ENCODE data around the gene SUPT3H. TPM values are rescaled to one million over a fixed set of nuclear protein-coding genes. Genes with fewer than 3 reads are reported as not detected.

SUPT3H gene
- total RNA-seq, 1 experiment from 2014 or later = 10.3 TPM

DNA sequence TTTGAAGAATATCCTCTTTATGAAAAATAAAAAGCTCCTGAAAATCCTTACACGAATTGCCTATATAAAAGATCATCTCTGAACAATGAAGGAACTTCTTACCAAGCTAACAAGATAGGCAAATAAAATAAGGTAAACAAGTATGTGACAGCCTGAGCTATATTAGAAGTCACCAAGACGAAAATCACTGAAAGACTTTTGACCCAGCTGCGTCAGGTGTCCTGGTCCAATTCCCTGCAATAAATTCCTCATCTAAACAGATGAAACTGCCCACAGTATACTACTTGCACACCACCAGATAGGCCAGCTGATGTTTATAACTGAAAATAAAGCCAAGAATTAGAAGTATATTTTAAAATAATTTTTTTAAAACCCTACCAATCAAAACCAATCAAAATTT lies 117.0 kb downstream of the SUPT3H start:
- peaks cover 9% of the 10 kb centered on the region for H3K4me1 Mint-ChIP-seq (ENCODE audit: low read depth, unreplicated experiment)
- no TSS peak for BruUV-seq (replicated peaks)
- CTCF ChIA-PET = interaction anchor here (0.6 to 0.7 kb wide), 2 partner anchors 16 to 687 kb away, joined by 3 read pairs; no protein-coding TSS in a partner anchor
- no peak overlapping the region for H3K27ac Mint-ChIP-seq (ENCODE audit: unreplicated experiment)
- TF ChIP-seq, protein P1, sequence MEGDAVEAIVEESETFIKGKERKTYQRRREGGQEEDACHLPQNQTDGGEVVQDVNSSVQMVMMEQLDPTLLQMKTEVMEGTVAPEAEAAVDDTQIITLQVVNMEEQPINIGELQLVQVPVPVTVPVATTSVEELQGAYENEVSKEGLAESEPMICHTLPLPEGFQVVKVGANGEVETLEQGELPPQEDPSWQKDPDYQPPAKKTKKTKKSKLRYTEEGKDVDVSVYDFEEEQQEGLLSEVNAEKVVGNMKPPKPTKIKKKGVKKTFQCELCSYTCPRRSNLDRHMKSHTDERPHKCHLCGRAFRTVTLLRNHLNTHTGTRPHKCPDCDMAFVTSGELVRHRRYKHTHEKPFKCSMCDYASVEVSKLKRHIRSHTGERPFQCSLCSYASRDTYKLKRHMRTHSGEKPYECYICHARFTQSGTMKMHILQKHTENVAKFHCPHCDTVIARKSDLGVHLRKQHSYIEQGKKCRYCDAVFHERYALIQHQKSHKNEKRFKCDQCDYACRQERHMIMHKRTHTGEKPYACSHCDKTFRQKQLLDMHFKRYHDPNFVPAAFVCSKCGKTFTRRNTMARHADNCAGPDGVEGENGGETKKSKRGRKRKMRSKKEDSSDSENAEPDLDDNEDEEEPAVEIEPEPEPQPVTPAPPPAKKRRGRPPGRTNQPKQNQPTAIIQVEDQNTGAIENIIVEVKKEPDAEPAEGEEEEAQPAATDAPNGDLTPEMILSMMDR (IDR thresholded peaks at IDR 0.05; ENCODE audit: unreplicated experiment) = no peak
- no peak overlapping the region for H3K4me3 Mint-ChIP-seq (ENCODE audit: low read depth, unreplicated experiment)
- H3K27me3 Mint-ChIP-seq (ENCODE audit: unreplicated experiment) = no peaks in the 10 kb centered on the region
- H3K36me3 Mint-ChIP-seq (ENCODE audit: insufficient read depth, unreplicated experiment) = no peaks in the 10 kb centered on the region
- H3K9me3 Mint-ChIP-seq (ENCODE audit: low read depth, unreplicated experiment) = no peaks in the 10 kb centered on the region
- no peak for DNase-seq
- intact Hi-C loops (cut with micrococcal nuclease; ENCODE audit: unreplicated experiment) = no loop called here

DNA sequence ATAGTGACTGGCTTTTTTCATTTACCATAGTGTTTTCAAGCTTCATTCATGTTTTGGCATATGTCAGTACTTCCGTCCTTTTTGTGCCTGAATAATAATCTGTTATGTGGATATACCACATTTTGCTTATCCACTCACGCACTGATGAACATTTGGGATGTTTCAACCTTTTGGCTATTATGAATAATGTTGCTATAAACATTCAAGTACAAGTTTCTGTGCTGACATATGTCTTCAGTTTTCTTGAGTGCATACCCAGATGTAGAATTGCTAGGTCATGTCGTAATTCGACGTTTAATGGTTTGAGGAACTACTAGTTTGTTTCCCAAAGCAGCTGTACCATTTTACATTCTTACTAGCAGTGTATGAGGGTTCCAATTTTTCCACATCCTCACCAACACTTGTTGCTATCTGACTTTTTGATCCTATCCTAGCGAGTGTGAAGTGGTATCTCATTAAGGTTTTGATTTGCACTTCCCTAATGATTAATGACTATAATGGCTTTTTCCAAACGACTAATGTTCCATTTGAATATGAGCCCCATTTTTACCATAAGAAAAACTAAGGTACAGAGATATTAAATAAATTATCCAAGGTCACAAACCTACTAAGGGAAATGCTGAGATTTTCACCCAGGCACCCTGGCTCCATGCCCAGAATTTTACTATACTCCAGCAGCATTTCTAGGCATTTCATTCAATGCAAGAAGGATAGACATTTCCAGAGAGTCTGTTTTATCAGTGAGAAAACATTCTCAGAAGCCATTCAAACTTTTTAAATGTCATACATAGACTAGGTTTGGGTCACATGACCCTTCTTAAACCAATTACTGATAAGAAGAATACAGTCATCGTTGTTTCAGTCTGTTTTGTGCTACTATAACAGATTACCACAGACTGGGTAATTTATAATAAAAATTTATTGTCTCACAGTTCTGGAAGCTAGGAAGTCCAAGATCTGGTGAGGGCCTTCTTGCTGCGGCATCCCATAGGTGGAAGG lies 120.7 kb downstream of the SUPT3H start:
- CTCF ChIA-PET = no interaction called here
- no peaks in the 10 kb centered on the region for H3K9me3 Mint-ChIP-seq (ENCODE audit: low read depth, unreplicated experiment)
- no TSS peak for BruUV-seq (replicated peaks)
- H3K4me1 Mint-ChIP-seq (ENCODE audit: low read depth, unreplicated experiment) = no peaks in the 10 kb centered on the region
- no peak overlapping the region for H3K27ac Mint-ChIP-seq (ENCODE audit: unreplicated experiment)
- no peaks in the 10 kb centered on the region for H3K27me3 Mint-ChIP-seq (ENCODE audit: unreplicated experiment)
- no peaks in the 10 kb centered on the region for H3K36me3 Mint-ChIP-seq (ENCODE audit: insufficient read depth, unreplicated experiment)
- TF ChIP-seq, protein P1 (IDR thresholded peaks at IDR 0.05; ENCODE audit: unreplicated experiment) = no peak
- no peak overlapping the region for H3K4me3 Mint-ChIP-seq (ENCODE audit: low read depth, unreplicated experiment)
- no peak for DNase-seq
- intact Hi-C loops (cut with micrococcal nuclease; ENCODE audit: unreplicated experiment) = no loop called here

DNA sequence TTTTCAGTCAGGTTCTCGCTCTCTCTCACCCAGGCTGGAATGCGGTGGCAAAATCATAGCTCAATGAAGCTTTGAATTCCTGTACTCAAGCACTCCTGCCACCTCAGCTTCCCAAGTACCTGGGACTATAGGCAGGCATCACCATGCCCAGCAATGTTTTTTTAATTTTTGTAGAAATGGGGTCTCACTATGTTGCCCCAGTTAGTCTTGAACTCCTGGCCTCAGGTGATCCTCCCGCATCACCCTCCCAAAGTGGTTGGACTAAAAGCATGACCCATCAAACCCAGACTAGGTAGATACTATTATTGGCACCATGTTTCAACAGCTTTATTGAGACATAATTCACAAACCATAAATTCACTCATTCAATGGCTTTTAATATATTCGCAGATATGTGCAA lies 122.3 kb downstream of the SUPT3H start:
- BruUV-seq (replicated peaks) = no TSS peak
- no peak overlapping the region for H3K27ac Mint-ChIP-seq (ENCODE audit: unreplicated experiment)
- intact Hi-C loops (cut with micrococcal nuclease; ENCODE audit: unreplicated experiment) = no loop called here
- no peaks in the 10 kb centered on the region for H3K9me3 Mint-ChIP-seq (ENCODE audit: low read depth, unreplicated experiment)
- H3K27me3 Mint-ChIP-seq (ENCODE audit: unreplicated experiment) = no peaks in the 10 kb centered on the region
- H3K36me3 Mint-ChIP-seq (ENCODE audit: insufficient read depth, unreplicated experiment) = peaks cover 2% of the 10 kb centered on the region
- H3K4me1 Mint-ChIP-seq (ENCODE audit: low read depth, unreplicated experiment) = no peaks in the 10 kb centered on the region
- CTCF ChIA-PET = interaction anchor here (0.7 kb wide), 1 partner anchor 23 kb away, joined by 3 read pairs; no protein-coding TSS in a partner anchor
- DNase-seq = no peak
- TF ChIP-seq, protein P1 (IDR thresholded peaks at IDR 0.05; ENCODE audit: unreplicated experiment) = no peak
- H3K4me3 Mint-ChIP-seq (ENCODE audit: low read depth, unreplicated experiment) = no peak overlapping the region

DNA sequence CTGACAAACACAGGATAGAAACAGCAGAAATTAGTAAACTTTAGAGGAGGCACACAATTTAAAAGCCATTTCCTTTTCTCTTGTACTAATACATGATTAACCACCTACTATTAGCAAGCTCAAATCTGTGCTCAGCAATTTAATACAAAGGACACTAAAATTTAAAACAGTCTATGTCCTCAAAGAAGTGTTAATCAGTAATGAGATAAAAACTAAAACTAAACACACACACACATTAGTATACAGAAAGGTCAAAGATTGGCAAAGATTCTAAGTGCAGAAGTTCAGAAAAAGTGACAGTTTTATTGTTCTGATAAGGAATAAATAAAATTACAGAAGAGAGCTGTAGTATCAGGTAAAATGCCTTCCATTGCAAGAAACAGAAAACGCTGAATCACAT lies 123.5 kb downstream of the SUPT3H start:
- intact Hi-C loops (cut with micrococcal nuclease; ENCODE audit: unreplicated experiment) = no loop called here
- CTCF ChIA-PET = no interaction called here
- peaks cover 3% of the 10 kb centered on the region for H3K36me3 Mint-ChIP-seq (ENCODE audit: insufficient read depth, unreplicated experiment)
- H3K9me3 Mint-ChIP-seq (ENCODE audit: low read depth, unreplicated experiment) = no peaks in the 10 kb centered on the region
- H3K27ac Mint-ChIP-seq (ENCODE audit: unreplicated experiment) = no peak overlapping the region
- TF ChIP-seq, protein P1 (IDR thresholded peaks at IDR 0.05; ENCODE audit: unreplicated experiment) = no peak
- no peak overlapping the region for H3K4me3 Mint-ChIP-seq (ENCODE audit: low read depth, unreplicated experiment)
- H3K27me3 Mint-ChIP-seq (ENCODE audit: unreplicated experiment) = no peaks in the 10 kb centered on the region
- BruUV-seq (replicated peaks) = no TSS peak
- no peaks in the 10 kb centered on the region for H3K4me1 Mint-ChIP-seq (ENCODE audit: low read depth, unreplicated experiment)
- no peak for DNase-seq

All from Calu3 (cell line).